H1 (cell line): ENCODE measurements around the gene VGF. TPM values are rescaled to one million over a fixed set of nuclear protein-coding genes. Genes with fewer than 3 reads are reported as not detected.

ENCODE experiments used
- CHD7 ChIP-seq: fragments of 300-600 bp; sonication (generic); IDR thresholded peaks from 2 replicates; pipeline ENCODE4 v1.7.1; 2012; ENCODE audit warnings: low read length, moderate library complexity, mild to moderate bottlenecking, inconsistent platforms; ENCODE audit not compliant: insufficient replicate concordance
- CTCF ChIP-seq, 3 experiments: IDR thresholded peaks; 1 replicate in 2 of 3; 2 replicates in 1 of 3; pipeline versions ENCODE4 v1.5.1 to v1.6.1; 2011; ENCODE audit warnings: low read length in 3 of 3, mild to moderate bottlenecking in 3 of 3, inconsistent platforms in 2 of 3, low read depth in 1 of 3, moderate library complexity in 1 of 3; ENCODE audit not compliant: insufficient read depth in 1 of 3; ENCODE audit errors: control extremely low read depth in 1 of 3
- SIX5 ChIP-seq: IDR thresholded peaks from 2 replicates; pipeline ENCODE4 v1.6.1; 2011; ENCODE audit warnings: mild to moderate bottlenecking, low read depth, low read length
- polyA plus RNA-seq, 7 experiments: library from polyadenylated mRNA; depleted of rRNA in 3 of 7; stranded (reverse) in 5 of 7; unstranded in 2 of 7; fragments of >200 nt in 5 of 7; fragments of 200-250 nt in 2 of 7; gene quantifications; 1 replicate in 5 of 7; 2 replicates in 1 of 7; 4 replicates in 1 of 7; pipeline versions ENCODE4 v1.2.1 to v1.2.3, GENCODE V29; 2011 to 2013; ENCODE audit warnings: missing spikeins in 2 of 7, mixed read lengths in 2 of 7
- total RNA-seq: library from RNA; stranded (reverse); fragmentation: NEBNext Ultra II Directional; extraction: Animal tissue kit (Norgen Biotek cat#: 25700); gene quantifications from 2 replicates; pipeline ENCODE4 v1.2.1, GENCODE V29; 2021

VGF gene
- total and polyA plus RNA-seq, 2 of the 8 experiments (the other 6 are each of a cell fraction or from before 2014, with no cell fraction given): 1.6 to 7.0 TPM

DNA sequence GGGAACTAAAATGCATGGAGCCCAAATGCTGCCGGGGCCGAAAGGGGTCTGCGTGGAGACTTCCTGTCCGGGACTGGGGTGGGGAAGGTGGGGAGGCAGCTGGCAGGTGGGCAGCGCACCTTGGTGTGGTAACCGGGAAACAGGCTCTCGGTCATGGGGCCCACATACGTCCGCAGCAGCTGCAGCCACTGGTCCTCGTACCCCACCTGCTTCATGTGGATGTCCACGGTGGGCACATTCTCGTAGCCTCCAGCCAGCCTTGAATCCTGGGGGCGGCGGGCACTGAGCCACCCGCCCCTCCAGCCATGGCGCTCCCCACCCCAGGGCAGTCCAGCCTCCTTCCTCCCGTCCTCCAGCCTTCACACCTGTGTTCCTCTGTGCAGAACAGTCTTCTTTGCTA is 42.1 kb upstream of the VGF start (continued):
- TF ChIP-seq CHD7 (no peak), CTCF (IDR thresholded peaks at IDR 0.05; ENCODE audit: control extremely low read depth in 1 of 3, insufficient read depth in 1 of 3, low read depth in 1 of 3, low read length in 3 of 3) (no peak), SIX5 (no peak)
- TF ChIP-seq, all 59 proteins: peak for 0
